Bronchial epithelial cell (primary cell): ENCODE data around the gene ERFL. TPM values are rescaled to one million over a fixed set of nuclear protein-coding genes. Genes with fewer than 3 reads are reported as not detected.

ENCODE experiments used
- DNase-seq: peaks from one replicate; pipeline ENCODE4 v3.0.0-alpha.2; 2010; ENCODE audit warnings: low read depth
- FAIRE-seq: peaks from 2 replicates; lab custom pipeline; 2011; peaks lifted over from hg19 to GRCh38; lab: Jason Lieb, UNC
- H3K27me3 ChIP-seq: 2 replicates; pipeline ENCODE4 v1.5.1; 2011; ENCODE audit warnings: low read length; ENCODE audit not compliant: control insufficient read depth, insufficient read depth
- H3K36me3 ChIP-seq: 2 replicates; pipeline ENCODE4 v1.5.1; 2011; ENCODE audit warnings: low read length; ENCODE audit not compliant: control insufficient read depth, insufficient read depth
- H3K4me3 ChIP-seq: 2 replicates; pipeline ENCODE4 v1.5.1; 2011; ENCODE audit warnings: mild to moderate bottlenecking, low read depth, low read length, control low read depth
- CTCF ChIP-seq: IDR thresholded peaks from 2 replicates; pipeline ENCODE4 v1.5.1; 2011; ENCODE audit warnings: mild to moderate bottlenecking, moderate library complexity, low read length, control low read depth, inconsistent platforms; ENCODE audit not compliant: insufficient read depth, severe bottlenecking
- total RNA-seq: library from RNA; depleted of rRNA; stranded (reverse); fragments of >200 nt; gene quantifications from 2 replicates; pipeline ENCODE4 v1.2.1, GENCODE V29; 2014

ERFL gene
- total RNA-seq, 1 donor from 2014 or later, result under 0.01 TPM

- no peak for DNase-seq
- H3K4me3 ChIP-seq, result no peak overlapping the region
- no peak for TF ChIP-seq CTCF
- peaks cover 44% of the 10 kb centered on the region for H3K36me3 ChIP-seq
- H3K27me3 ChIP-seq, result no peaks in the 10 kb centered on the region
- no peak for FAIRE-seq
Measured at GRCh38 chr19:41861846-41862245, 66.4 kb downstream of the ERFL start.

GRCh38 chr19:41861116-41861768, 67.0 kb downstream of the ERFL start:
- DNase-seq, result no peak
- H3K4me3 ChIP-seq, result peak overlapping the region; percentile 93
- H3K27me3 ChIP-seq, result no peaks in the 10 kb centered on the region
- H3K36me3 ChIP-seq, result peaks cover 42% of the 10 kb centered on the region
- TF ChIP-seq CTCF, result no peak
- FAIRE-seq, result no peak

- DNase-seq (no peak), FAIRE-seq (no peak)
- Histone ChIP-seq H3K36me3 (peaks cover 40% of the 10 kb centered on the region), H3K27me3 (no peaks in the 10 kb centered on the region), H3K4me3 (peak overlapping the region; percentile 93)
- no peak for TF ChIP-seq CTCF
Measured at GRCh38 chr19:41860419-41861115, 67.7 kb downstream of the ERFL start.

- FAIRE-seq (peak; percentile 13), DNase-seq (peak; percentile 95)
- TF ChIP-seq CTCF, result peak; percentile 68
- H3K27me3 ChIP-seq, result no peaks in the 10 kb centered on the region
- H3K36me3 ChIP-seq, result peaks cover 36% of the 10 kb centered on the region
- H3K4me3 ChIP-seq, result peak within 1 kb of the TSS; percentile 93
Measured at GRCh38 chr19:41859618-41860418, 68.4 kb downstream of the ERFL start, which contains the start of gene RPS19. RPS19 (plus strand) TSS chr19:41860255; CDS start chr19:41860775, 520 bp downstream.

GRCh38 chr19:41859213-41859617, 69.0 kb downstream of the ERFL start:
- Histone ChIP-seq H3K27me3 (no peaks in the 10 kb centered on the region), H3K4me3 (no peak overlapping the region), H3K36me3 (peaks cover 30% of the 10 kb centered on the region)
- TF ChIP-seq CTCF, result no peak
- DNase-seq, result no peak
- no peak for FAIRE-seq

Other genes with a start within 250 kb of the ERFL start
- gene CEACAM7, start 240.2 kb downstream of the ERFL start, total RNA-seq, result 0.79 and 7.3 TPM in 2 replicates
- gene CEACAM5, start 219.8 kb downstream of the ERFL start, total RNA-seq, result 11.6 and 40.6 TPM in 2 replicates
- 13.7 and 41.6 TPM in 2 replicates for gene CEACAM6, start 172.9 kb downstream of the ERFL start, total RNA-seq
- 0.26 TPM in 1 of 2 replicates, not detected in the other for gene CEACAM3, start 131.9 kb downstream of the ERFL start, total RNA-seq
- gene LYPD4, start 83.8 kb downstream of the ERFL start, total RNA-seq, result not detected in 2 replicates
- not detected in 2 replicates for gene DMRTC2, start 83.4 kb downstream of the ERFL start, total RNA-seq
- gene RPS19, start 68.2 kb downstream of the ERFL start, total RNA-seq, result 2,069 and 2,277 TPM in 2 replicates
- not detected in 2 replicates for gene CD79A, start 51.2 kb downstream of the ERFL start, total RNA-seq
- gene ARHGEF1, start 45.3 kb downstream of the ERFL start, total RNA-seq, result 19.2 and 25.0 TPM in 2 replicates
- gene RABAC1, start 30.9 kb upstream of the ERFL start, total RNA-seq, result 96.6 and 98.4 TPM in 2 replicates
- gene ATP1A3, start 65.8 kb upstream of the ERFL start, total RNA-seq, result 0.13 TPM in 1 of 2 replicates, not detected in the other
- gene GRIK5, start 141.8 kb upstream of the ERFL start, total RNA-seq, result under 0.01 TPM in 2 replicates
- 7.1 and 7.4 TPM in 2 replicates for gene ZNF574, start 147.7 kb upstream of the ERFL start, total RNA-seq
- 0.26 and 0.53 TPM in 2 replicates for gene POU2F2, start 204.0 kb upstream of the ERFL start, total RNA-seq